Dermis blood vessel endothelial cell (primary cell): ENCODE results near the gene KRTAP13-1. TPM values are rescaled to one million over a fixed set of nuclear protein-coding genes. Genes with fewer than 3 reads are reported as not detected.

Experiments used
- total RNA-seq: library from RNA; depleted of rRNA; stranded (reverse); fragments of >200 nt; gene quantifications from 2 replicates; pipeline ENCODE4 v1.2.3, GENCODE V29; 2014

The KRTAP13-1 gene
- total RNA-seq, 1 donor from 2014 or later = not detected

Other genes with a start within 250 kb of the KRTAP13-1 start
- gene CLDN17, start 229.2 kb upstream of the KRTAP13-1 start, total RNA-seq = not detected in 2 replicates
- gene CLDN8, start 179.9 kb upstream of the KRTAP13-1 start, total RNA-seq = not detected in 2 replicates
- not detected in 2 replicates for gene KRTAP24-1, start 113.1 kb upstream of the KRTAP13-1 start, total RNA-seq
- not detected in 2 replicates for gene KRTAP25-1, start 106.5 kb upstream of the KRTAP13-1 start, total RNA-seq
- gene KRTAP26-1, start 75.7 kb upstream of the KRTAP13-1 start, total RNA-seq = not detected in 2 replicates
- gene KRTAP27-1, start 58.3 kb upstream of the KRTAP13-1 start, total RNA-seq = not detected in 2 replicates
- not detected in 2 replicates for gene KRTAP23-1, start 47.4 kb upstream of the KRTAP13-1 start, total RNA-seq
- gene KRTAP13-2, start 23.8 kb upstream of the KRTAP13-1 start, total RNA-seq = not detected in 2 replicates
- gene KRTAP13-3, start 29.9 kb downstream of the KRTAP13-1 start, total RNA-seq = not detected in 2 replicates
- gene KRTAP13-4, start 34.2 kb downstream of the KRTAP13-1 start, total RNA-seq = not detected in 2 replicates
- gene KRTAP15-1, start 44.2 kb downstream of the KRTAP13-1 start, total RNA-seq = not detected in 2 replicates
- not detected in 2 replicates for gene KRTAP19-1, start 84.3 kb downstream of the KRTAP13-1 start, total RNA-seq
- gene KRTAP19-2, start 91.4 kb downstream of the KRTAP13-1 start, total RNA-seq = not detected in 2 replicates
- gene KRTAP19-3, start 96.0 kb downstream of the KRTAP13-1 start, total RNA-seq = not detected in 2 replicates
- gene KRTAP19-4, start 101.1 kb downstream of the KRTAP13-1 start, total RNA-seq = not detected in 2 replicates
- not detected in 2 replicates for gene KRTAP19-5, start 106.1 kb downstream of the KRTAP13-1 start, total RNA-seq
- not detected in 2 replicates for gene KRTAP19-6, start 145.8 kb downstream of the KRTAP13-1 start, total RNA-seq
- not detected in 2 replicates for gene KRTAP19-7, start 165.3 kb downstream of the KRTAP13-1 start, total RNA-seq
- not detected in 2 replicates for gene KRTAP22-2, start 194.4 kb downstream of the KRTAP13-1 start, total RNA-seq
- not detected in 2 replicates for gene KRTAP6-3, start 196.4 kb downstream of the KRTAP13-1 start, total RNA-seq
- not detected in 2 replicates for gene KRTAP6-2, start 202.9 kb downstream of the KRTAP13-1 start, total RNA-seq
- gene KRTAP22-1, start 205.1 kb downstream of the KRTAP13-1 start, total RNA-seq = not detected in 2 replicates
- gene KRTAP6-1, start 217.9 kb downstream of the KRTAP13-1 start, total RNA-seq = not detected in 2 replicates
- gene KRTAP20-1, start 220.4 kb downstream of the KRTAP13-1 start, total RNA-seq = not detected in 2 replicates
- gene KRTAP20-4, start 224.6 kb downstream of the KRTAP13-1 start, total RNA-seq = not detected in 2 replicates
- gene KRTAP20-2, start 239.2 kb downstream of the KRTAP13-1 start, total RNA-seq = not detected in 2 replicates
- not detected in 2 replicates for gene KRTAP20-3, start 246.8 kb downstream of the KRTAP13-1 start, total RNA-seq